ENCODE measurements around the gene RAD51. TPM values are rescaled to one million over a fixed set of nuclear protein-coding genes. Genes with fewer than 3 reads are reported as not detected.

Gene RAD51
- total RNA-seq, 1 experiment from 2014 or later, result 47.0 TPM

DNA sequence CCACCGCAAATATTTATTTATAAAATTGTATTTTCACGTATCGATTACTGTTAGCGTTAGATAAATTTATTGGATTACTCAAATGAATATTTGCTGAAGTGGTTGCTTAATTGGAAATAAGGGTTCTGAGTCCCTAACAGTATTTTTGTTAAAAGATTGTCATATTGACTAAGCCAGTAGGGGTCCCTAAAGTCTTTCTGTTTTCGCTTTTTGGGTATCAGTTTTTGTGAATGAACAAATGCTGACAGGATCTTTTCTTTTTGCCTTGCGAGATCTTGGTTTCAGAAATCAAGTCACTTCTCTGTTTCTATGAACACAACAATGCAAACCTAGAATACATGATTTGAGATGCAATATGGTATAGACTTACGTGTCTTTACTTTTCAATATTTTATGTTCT lies 7.1 kb downstream of the RAD51 start:
- peaks cover 5% of the 10 kb centered on the region; the same call in 1 of the 2 replicates for H3K4me1 ChIP-seq
- POLR2A ChIA-PET, result no interaction called here
- CTCF ChIA-PET, result no interaction called here
- no TSS peak for BruUV-seq (replicated peaks)
- intact Hi-C loops (cut with micrococcal nuclease; ENCODE audit: unreplicated experiment), result loop anchor here (2.0 kb wide), 1 partner anchor 81 kb away; no protein-coding TSS in a partner anchor
- Mint-ChIP-seq H3K4me3 (ENCODE audit: unreplicated experiment) (no peak overlapping the region), H3K27ac (ENCODE audit: unreplicated experiment) (no peak overlapping the region), H3K36me3 (ENCODE audit: insufficient read depth, unreplicated experiment) (peaks cover 75% of the 10 kb centered on the region), H3K4me1 (ENCODE audit: low read depth, unreplicated experiment) (peaks cover under 1% of the 10 kb centered on the region), H3K27me3 (ENCODE audit: insufficient read depth, unreplicated experiment) (no peaks in the 10 kb centered on the region), H3K9me3 (ENCODE audit: unreplicated experiment) (no peaks in the 10 kb centered on the region)
- DNase-seq, result peak in 1 of 2 experiments; percentile 26
- no peaks in the 10 kb centered on the region for H3K9me3 ChIP-seq
- peaks cover 2% of the 10 kb centered on the region; the same call in 1 of the 2 replicates for H3K36me3 ChIP-seq (ENCODE audit: control insufficient read depth, insufficient read depth, low read length)
- TF ChIP-seq, protein P1, sequence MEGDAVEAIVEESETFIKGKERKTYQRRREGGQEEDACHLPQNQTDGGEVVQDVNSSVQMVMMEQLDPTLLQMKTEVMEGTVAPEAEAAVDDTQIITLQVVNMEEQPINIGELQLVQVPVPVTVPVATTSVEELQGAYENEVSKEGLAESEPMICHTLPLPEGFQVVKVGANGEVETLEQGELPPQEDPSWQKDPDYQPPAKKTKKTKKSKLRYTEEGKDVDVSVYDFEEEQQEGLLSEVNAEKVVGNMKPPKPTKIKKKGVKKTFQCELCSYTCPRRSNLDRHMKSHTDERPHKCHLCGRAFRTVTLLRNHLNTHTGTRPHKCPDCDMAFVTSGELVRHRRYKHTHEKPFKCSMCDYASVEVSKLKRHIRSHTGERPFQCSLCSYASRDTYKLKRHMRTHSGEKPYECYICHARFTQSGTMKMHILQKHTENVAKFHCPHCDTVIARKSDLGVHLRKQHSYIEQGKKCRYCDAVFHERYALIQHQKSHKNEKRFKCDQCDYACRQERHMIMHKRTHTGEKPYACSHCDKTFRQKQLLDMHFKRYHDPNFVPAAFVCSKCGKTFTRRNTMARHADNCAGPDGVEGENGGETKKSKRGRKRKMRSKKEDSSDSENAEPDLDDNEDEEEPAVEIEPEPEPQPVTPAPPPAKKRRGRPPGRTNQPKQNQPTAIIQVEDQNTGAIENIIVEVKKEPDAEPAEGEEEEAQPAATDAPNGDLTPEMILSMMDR (IDR thresholded peaks at IDR 0.05; ENCODE audit: insufficient read depth in 1 of 2, low read depth in 1 of 2, low read length in 1 of 2, severe bottlenecking in 1 of 2, unreplicated experiment in 1 of 2), result peak in 1 of 2 experiments; percentile 18
- no peak overlapping the region for H3K4me3 ChIP-seq (ENCODE audit: low read depth, low read length)
- H3K27me3 ChIP-seq (replicated peaks; ENCODE audit: control insufficient read depth, insufficient read depth, low read length), result no peaks in the 10 kb centered on the region

DNA sequence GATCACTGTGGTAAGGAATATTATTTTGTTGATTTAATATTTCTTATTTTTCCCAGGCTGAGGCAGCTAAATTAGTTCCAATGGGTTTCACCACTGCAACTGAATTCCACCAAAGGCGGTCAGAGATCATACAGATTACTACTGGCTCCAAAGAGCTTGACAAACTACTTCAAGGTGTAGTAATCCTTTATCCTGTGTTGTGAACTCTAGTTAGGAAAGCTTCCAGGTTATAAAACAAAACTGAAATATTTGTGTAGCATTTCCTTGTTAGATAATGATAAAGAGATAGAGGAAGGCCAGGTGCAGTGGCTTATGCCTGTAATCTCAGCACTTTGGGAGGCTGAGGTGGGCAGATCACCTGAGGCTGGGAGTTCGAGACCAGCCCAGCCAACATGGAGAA lies 11.1 kb downstream of the RAD51 start:
- Mint-ChIP-seq H3K36me3 (ENCODE audit: insufficient read depth, unreplicated experiment) (peaks cover 89% of the 10 kb centered on the region), H3K4me1 (ENCODE audit: low read depth, unreplicated experiment) (no peaks in the 10 kb centered on the region), H3K27me3 (ENCODE audit: insufficient read depth, unreplicated experiment) (no peaks in the 10 kb centered on the region), H3K4me3 (ENCODE audit: unreplicated experiment) (no peak overlapping the region), H3K9me3 (ENCODE audit: unreplicated experiment) (no peaks in the 10 kb centered on the region), H3K27ac (ENCODE audit: unreplicated experiment) (no peak overlapping the region)
- no TSS peak for BruUV-seq (replicated peaks)
- POLR2A ChIA-PET, result no interaction called here
- intact Hi-C loops (cut with micrococcal nuclease; ENCODE audit: unreplicated experiment), result no loop called here
- TF ChIP-seq, protein P1 (IDR thresholded peaks at IDR 0.05; ENCODE audit: insufficient read depth in 1 of 2, low read depth in 1 of 2, low read length in 1 of 2, severe bottlenecking in 1 of 2, unreplicated experiment in 1 of 2), result no peak
- peak in 1 of 2 experiments; percentile 23 for DNase-seq
- peaks cover 5% of the 10 kb centered on the region; the same call in 1 of the 2 replicates for H3K4me1 ChIP-seq
- no peaks in the 10 kb centered on the region for H3K36me3 ChIP-seq (ENCODE audit: control insufficient read depth, insufficient read depth, low read length)
- H3K27me3 ChIP-seq (replicated peaks; ENCODE audit: control insufficient read depth, insufficient read depth, low read length), result no peaks in the 10 kb centered on the region
- no peak overlapping the region for H3K4me3 ChIP-seq (ENCODE audit: low read depth, low read length)
- H3K9me3 ChIP-seq, result no peaks in the 10 kb centered on the region
- CTCF ChIA-PET, result no interaction called here

DNA sequence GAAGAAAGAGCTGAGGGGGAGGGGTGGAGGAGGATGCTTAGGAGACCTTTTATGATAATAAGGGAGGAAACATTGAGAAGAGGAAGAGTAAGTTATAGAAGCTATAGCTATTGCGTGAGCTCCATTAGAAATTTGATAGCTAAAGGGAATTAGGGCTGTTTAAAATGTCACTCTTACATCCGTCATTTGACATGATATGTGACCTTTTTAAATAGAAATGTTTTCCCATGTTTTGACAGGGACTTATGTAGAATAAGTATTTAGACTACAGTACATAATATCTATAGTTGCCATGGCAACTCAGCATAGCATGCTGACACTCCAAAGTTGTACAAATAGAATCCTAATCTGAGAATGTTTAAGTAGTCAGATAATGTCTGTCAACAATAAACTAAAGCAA lies 19.2 kb downstream of the RAD51 start:
- TF ChIP-seq, protein P1 (IDR thresholded peaks at IDR 0.05; ENCODE audit: insufficient read depth in 1 of 2, low read depth in 1 of 2, low read length in 1 of 2, severe bottlenecking in 1 of 2, unreplicated experiment in 1 of 2), result no peak
- no peak overlapping the region for H3K4me3 Mint-ChIP-seq (ENCODE audit: unreplicated experiment)
- Histone ChIP-seq H3K9me3 (no peaks in the 10 kb centered on the region), H3K36me3 (ENCODE audit: control insufficient read depth, insufficient read depth, low read length) (no peaks in the 10 kb centered on the region), H3K4me1 (no peaks in the 10 kb centered on the region), H3K4me3 (ENCODE audit: low read depth, low read length) (no peak overlapping the region), H3K27me3 (replicated peaks; ENCODE audit: control insufficient read depth, insufficient read depth, low read length) (no peaks in the 10 kb centered on the region)
- DNase-seq, result peak in 1 of 2 experiments; percentile 23
- BruUV-seq (replicated peaks), result no TSS peak
- CTCF ChIA-PET, result interaction anchor here (0.6 kb wide), 1 partner anchor 255 kb away, joined by 4 read pairs; no protein-coding TSS in a partner anchor
- H3K27ac Mint-ChIP-seq (ENCODE audit: unreplicated experiment), result peak overlapping the region; percentile 65
- H3K27me3 Mint-ChIP-seq (ENCODE audit: insufficient read depth, unreplicated experiment), result no peaks in the 10 kb centered on the region
- peaks cover 62% of the 10 kb centered on the region for H3K36me3 Mint-ChIP-seq (ENCODE audit: insufficient read depth, unreplicated experiment)
- H3K4me1 Mint-ChIP-seq (ENCODE audit: low read depth, unreplicated experiment), result peaks cover 6% of the 10 kb centered on the region
- intact Hi-C loops (cut with micrococcal nuclease; ENCODE audit: unreplicated experiment), result no loop called here
- no peaks in the 10 kb centered on the region for H3K9me3 Mint-ChIP-seq (ENCODE audit: unreplicated experiment)
- POLR2A ChIA-PET, result no interaction called here
